H1 (cell line): ENCODE measurements around the gene NECAP2. TPM values are rescaled to one million over a fixed set of nuclear protein-coding genes. Genes with fewer than 3 reads are reported as not detected.

ENCODE experiments used
- BACH1 ChIP-seq: IDR thresholded peaks from 2 replicates; pipeline ENCODE4 v1.6.1; 2012; ENCODE audit warnings: low read length, improper control_type of control experiment
- RNF2 ChIP-seq: fragments of 200-900, 300-1000 bp; sonication (generic); IDR thresholded peaks from 2 replicates; pipeline ENCODE4 v1.7.1; 2016; ENCODE audit warnings: borderline replicate concordance, low read depth, mild to moderate bottlenecking, antibody characterized with exemption, low read length; ENCODE audit not compliant: poor library complexity, severe bottlenecking; ENCODE audit errors: missing control alignments
- TAF1 ChIP-seq: IDR thresholded peaks from 2 replicates; pipeline ENCODE4 v1.6.1; 2011; ENCODE audit warnings: mild to moderate bottlenecking, low read depth, low read length
- polyA plus RNA-seq, 7 experiments: library from polyadenylated mRNA; depleted of rRNA in 3 of 7; stranded (reverse) in 5 of 7; unstranded in 2 of 7; fragments of >200 nt in 5 of 7; fragments of 200-250 nt in 2 of 7; gene quantifications; 1 replicate in 5 of 7; 2 replicates in 1 of 7; 4 replicates in 1 of 7; pipeline versions ENCODE4 v1.2.1 to v1.2.3, GENCODE V29; 2011 to 2013; ENCODE audit warnings: missing spikeins in 2 of 7, mixed read lengths in 2 of 7
- total RNA-seq: library from RNA; stranded (reverse); fragmentation: NEBNext Ultra II Directional; extraction: Animal tissue kit (Norgen Biotek cat#: 25700); gene quantifications from 2 replicates; pipeline ENCODE4 v1.2.1, GENCODE V29; 2021
- TF ChIP-seq, protein P1 (sequence below): IDR thresholded peaks from 2 replicates; pipeline ENCODE4 v1.6.1; 2011; ENCODE audit warnings: low read length, improper control_type of control experiment

NECAP2 gene
- total and polyA plus RNA-seq, 2 of the 8 experiments (the other 6 are each of a cell fraction or from before 2014, with no cell fraction given): 24.4 to 29.7 TPM

DNA sequence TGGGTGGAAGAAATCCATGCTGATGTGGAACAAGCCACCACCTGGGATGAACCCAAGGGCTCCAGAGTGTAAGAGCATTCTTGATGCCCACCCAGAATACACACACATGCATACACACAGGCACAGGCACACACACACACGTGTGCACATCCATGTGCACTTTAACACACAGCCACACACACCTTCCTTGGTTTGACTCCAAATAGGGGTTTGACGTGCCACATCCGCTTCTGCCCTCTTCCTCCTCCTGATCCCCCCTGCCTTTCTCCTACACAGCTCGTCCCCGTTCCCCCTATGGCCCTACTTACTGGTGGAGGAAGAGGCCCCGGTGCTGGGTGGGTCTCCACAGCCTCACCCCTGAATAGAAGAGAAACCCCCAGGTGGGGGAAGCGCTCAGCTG, 19.3 kb upstream of the NECAP2 start (continued):
- TF ChIP-seq TAF1 (no peak), BACH1 (no peak), RNF2 (no peak)
- TF ChIP-seq, protein P1, sequence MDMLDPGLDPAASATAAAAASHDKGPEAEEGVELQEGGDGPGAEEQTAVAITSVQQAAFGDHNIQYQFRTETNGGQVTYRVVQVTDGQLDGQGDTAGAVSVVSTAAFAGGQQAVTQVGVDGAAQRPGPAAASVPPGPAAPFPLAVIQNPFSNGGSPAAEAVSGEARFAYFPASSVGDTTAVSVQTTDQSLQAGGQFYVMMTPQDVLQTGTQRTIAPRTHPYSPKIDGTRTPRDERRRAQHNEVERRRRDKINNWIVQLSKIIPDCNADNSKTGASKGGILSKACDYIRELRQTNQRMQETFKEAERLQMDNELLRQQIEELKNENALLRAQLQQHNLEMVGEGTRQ: no peak
